ENCODE data around the gene TRIO.

The TRIO gene

DNA sequence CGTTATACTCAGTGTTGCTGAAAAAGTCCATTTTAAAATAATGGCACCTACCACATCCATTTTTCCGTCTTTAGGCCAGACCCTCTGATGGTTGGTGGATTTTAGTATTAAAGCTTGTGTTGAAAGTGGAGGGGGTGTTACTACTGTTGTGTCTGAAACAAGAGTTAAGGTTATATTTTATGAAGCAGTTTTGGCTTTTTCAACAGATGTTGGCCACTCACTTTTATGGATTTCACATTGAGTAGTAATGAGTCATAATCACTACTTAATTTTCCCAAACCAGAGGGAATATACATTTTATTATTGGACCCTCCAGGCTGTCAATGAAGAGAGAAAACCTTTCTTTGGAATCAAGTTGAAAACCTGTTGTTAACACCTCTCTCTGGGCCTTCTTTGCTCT lies 88.0 kb downstream of the TRIO start:
- DNase-seq: no peak

DNA sequence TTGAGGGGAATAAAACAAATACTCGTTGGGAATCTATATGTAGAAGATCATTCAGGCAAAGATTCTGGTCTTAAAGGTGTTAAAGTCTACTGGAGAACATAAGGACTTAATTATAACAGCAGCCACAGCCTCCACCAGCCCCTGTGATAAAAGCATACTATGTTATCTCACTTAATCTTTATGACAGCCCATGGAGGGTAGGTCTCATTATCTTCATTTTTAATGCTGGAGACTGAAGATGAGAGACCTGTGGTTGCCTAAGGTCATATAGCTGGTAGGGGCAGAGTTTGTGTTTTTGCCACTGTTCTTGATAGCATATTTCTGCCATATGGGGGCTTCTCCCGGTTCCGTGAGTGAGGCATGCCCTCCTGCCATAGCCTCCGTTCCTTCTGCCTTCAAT lies 88.7 kb downstream of the TRIO start:
- no peak for DNase-seq

DNA sequence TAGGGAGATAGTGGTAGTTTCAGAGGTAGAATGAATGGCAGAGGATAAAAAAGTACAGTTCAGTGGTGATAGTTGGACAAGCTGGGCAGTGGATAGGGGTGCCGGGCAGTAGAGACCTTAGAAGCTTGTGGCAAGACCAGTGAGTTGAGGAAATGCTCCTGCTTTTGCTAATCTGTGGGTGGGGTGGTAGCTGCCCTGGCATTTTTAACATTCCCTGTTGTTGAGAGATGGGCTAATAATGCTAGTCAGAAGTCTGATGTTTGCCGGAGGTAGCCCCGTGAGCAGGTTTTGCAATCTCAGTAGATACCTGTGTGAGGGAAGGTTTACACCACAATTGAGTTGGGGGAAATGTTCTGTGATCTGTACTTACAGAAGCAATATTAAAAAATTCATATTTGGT lies 91.1 kb downstream of the TRIO start:
- no peak for DNase-seq

DNA sequence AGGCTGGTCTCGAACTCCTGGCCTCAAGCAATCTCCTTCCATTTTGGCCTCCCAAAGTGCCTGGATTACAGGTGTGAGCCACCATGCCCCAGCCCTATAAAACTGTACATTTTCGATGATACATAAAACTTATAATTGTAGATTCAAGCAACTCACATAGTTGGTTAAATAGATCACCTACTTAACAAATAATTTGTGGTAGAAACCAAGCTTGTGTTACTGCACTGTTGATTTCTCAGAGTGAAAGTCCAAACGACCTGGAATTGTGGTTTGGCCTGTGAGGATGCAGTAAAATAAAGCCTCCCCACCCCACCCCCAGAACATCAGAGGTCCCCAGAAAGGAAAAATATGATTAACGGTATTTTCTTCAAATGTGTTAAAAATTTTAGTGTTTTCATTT lies 92.7 kb downstream of the TRIO start:
- no peak for DNase-seq

DNA sequence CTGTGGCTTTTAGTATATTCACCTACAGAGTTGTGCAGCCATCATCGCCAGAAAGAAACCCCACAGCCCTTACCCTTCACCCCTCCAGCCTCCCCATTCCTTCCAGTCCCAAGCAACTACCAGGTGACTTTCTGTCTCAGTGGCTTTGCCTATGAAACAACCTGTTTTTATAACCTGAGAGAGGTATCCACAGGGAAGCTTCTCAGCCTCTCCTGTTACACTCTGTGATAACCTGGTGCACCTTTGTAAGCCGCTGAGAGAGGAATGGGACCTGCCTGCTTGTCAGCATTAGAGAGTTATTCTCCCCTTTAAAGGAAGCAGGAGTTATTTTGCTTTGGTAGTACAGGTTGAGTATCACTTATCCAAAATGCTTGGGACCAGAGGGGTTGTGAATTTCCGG lies 93.6 kb downstream of the TRIO start:
- no peak for DNase-seq

DNA sequence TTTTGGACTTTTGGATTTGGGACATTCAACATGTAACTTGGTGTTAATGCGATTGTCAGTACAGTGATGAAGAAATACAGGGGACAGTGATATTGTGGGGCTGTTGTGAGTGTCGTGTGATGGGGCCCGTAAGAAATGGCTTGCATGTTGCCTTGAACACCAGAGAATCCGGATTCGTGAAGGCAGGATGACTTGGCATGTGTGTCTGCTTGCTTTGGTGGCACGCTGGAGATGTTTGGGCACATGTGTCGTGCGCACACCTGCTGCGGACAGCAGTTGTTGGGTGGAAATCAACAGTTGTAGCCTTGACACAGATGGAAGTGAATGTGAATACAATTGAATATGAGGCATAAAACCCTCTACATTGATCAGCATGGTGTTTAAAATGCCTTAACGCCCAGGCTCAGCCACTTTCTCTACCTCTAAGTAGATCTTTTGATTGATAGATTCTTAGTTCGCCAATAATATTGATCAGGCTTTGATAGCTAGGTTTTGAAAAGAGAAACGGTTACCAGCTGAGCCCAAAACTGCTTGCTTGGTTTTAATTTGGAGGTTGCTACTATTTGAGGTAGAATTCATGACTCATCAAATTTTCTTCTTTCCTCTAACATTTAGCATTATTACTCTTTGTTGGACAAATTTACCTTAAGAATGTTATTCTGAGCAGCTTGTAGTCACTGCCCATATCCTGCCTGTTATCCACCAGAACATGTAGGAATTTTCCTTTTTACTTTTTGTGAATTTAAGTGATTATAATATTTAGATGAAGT lies 94.4 kb downstream of the TRIO start:
- DNase-seq: no peak

DNA sequence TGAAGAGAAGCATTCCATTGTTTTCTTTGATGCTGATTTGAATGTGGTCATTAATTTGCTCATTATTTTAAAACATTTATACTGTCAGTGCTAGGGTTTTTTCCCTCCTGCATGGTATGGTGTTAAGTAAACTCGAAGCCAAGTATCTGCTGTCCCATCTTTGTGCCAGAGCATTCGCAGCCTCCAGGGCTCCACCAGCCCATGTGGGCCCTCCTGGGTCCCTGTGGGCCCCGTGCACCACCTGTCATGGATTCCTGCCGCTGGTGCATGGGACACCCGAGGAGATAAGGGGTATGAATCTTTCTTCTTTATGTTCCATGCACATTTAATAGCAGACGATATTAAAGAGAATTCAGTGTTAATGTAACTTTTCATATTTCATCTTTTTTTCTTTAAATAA lies 95.1 kb downstream of the TRIO start:
- no peak for DNase-seq

DNA sequence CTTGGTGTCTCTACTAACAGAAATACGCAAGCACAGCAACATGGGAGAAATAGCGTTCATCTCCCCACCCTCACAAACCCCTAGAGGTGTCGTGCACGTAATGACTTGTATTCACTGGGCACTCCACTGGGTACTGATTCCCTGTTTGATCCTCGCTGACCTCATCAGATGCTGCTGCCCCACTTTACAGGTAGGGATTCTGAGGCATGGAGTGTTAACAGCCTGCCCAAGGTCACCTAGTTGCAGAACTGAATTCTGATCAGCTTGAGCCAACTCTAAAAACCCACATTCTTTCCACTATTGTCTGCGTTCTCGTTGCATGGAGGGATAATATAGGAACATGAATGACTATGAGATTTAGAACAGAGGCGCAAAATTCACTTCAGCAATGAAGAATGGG lies 96.3 kb downstream of the TRIO start:
- DNase-seq: no peak

DNA sequence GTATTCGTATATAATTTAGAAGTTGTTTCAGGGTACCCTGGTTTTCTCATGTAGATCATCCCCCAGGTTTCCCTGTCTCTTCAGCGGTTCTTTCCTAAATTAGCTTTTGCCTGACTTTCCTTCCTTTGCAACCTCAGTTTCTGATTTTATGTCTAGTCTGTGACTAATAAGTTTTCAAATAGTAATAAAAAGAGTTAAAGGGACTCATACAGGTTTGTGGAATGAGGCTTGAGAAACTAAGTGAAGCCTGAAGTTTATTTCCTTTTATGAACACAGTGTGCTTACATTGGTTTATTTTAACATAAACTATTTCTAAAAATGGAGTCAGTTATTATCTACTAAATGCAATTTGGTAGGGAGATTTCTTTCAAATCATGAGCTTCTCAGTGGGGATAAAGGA lies 96.8 kb downstream of the TRIO start:
- DNase-seq: no peak

DNA sequence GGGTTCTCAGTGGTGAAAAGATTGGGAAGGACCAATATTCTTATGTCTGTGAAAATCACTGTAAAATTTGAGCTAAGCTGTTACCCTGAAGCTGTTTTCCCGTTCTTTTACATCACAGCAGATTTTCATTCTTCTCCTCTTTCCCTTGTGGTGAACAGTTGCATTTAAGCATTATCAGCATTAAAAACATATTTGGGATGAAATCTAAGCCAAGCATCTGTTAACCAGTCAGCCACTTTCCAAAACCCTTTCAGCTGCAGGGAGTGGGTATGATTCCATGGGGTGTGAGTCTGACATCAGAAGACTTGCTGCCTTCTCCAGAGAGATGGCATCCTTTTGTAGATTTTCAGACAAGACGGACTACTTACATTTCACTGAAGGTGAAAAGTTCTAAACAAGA lies 97.2 kb downstream of the TRIO start:
- no peak for DNase-seq

DNA sequence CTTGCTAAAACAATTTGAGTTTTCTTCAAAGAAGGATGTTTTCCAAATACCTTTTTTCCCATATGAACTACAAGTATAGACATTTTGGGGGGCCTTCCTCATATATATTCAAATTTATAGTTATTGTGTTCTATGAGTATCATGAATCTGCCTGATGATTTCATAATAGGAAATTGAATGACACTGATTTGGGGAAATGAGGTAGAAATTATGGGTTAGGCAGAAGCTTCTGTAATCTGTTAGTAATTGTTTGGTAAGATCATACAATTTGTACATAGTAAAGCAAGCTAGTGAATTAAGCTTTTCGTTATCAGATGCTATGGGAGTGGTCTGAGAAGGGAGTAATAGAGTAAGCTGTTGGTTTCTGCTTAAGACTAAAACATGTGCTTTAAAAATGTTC lies 98.0 kb downstream of the TRIO start:
- DNase-seq: no peak

DNA sequence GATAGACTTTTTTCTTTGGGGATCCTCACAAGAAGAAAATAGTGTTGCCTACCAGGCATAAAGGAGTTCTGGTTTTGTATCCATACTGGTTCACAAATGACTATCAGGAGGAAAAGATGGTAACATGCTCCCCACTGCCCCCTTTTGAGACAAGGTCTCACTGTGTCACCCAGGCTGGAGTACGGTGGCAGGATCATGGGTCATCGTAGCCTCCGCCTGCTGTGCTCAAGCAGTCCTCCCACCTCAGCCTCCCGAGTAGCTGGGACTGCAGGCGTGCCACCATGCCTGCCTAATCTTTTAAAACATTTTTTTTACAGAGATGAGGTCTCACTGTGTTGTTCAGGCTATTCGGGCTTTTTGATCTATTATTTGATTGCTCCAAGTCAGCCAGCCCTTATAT lies 99.3 kb downstream of the TRIO start:
- DNase-seq: no peak

DNA sequence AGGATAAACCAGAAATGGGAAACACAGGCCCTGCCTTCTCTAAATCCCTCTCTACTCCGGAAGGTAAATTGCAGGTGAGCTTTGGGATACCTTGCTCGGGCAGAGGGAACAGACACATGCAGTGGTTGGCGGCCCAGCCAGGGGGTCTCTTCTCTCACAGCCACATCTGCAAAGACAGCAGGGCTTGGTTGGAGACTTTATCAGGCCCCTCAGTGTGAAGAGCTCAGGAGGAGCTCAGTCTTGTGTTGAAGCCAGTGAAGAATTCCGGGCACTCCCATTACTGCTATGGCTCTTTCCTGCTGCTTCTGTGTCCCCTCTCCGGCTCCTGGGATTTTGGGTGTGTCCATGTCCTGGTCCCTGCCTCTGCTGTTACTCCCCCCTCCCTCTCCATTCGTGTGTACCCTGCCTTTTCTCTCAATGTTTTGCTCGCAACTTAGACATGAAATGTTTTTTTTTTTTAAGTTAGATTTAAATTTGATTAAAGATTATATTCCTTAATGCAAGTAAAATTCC lies 99.8 kb downstream of the TRIO start:
- DNase-seq: no peak

DNA sequence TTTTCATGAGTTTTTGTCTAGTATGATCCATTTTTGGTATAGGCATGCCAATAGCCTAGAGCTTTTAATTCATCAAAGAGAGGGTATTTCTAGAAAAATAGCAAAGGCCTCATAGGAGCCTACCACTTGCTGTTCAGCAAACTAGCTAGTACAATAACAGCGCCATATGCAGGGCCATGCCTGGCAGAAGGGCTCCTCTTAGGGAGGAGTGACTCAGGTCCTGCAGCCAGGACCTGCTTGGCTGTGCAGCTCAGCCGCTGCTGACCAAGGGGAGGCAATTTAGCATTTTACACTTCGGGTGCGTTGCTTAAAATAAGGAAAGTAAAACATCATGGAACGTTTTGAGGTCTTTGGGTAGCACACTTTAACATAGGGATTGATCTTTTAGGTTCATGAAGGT lies 100.6 kb downstream of the TRIO start:
- DNase-seq: no peak

DNA sequence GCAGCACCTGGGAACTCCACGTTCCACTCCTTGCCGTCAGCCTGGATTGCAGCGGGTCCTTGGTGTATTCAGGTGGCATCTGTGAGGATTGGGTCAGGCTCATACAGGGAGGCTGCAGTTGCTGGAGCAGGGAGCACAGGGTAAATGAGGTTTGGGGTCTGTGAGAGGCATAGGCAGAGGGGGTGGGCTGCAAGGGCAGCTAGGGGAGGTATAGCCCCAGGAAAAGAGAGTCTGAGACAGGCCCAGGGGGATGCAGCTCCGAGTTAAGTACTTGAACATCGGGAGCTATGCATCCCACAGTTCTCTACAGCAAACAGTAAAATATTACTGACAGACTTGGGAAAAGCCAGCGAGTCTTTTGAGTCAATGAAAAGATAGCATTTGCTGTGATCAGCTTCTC lies 101.6 kb downstream of the TRIO start:
- DNase-seq: no peak

DNA sequence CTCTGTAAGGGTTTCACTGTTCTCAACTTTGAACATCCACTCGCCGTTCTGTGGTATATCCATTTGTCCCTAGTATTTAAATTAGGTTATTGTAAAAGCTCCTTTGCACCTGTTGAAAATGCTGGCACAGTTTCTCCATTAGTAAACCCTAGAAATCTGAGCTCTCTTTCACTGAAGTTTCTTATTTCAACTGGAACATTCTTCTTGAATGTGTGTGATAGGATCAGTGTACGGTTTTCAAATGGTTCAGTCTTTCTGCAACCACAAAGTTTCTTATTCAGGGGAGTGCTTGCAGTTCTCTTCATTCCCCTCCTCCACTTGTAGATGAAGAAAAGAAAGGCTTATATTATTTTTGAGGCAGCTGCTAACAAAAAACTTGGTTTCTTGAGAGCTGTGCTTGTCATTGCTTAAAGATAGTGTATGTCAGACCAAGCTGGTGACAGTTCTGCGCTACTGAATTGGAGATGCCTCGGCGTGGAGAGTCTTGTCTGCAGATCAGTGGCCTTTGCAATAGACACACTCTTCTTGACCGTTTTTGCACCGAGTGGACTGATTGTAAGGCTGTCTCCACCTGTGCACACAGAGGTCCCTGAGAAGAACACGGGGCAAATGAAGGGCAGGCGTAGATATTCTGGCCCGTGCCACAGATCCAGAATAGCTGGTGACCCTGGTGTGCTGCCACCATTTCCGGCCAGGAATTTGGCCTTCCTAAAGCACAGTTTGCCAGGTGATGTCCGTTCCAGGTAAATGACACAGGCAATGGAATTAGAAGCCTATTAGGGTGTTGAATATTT lies 102.2 kb downstream of the TRIO start:
- DNase-seq: no peak

DNA sequence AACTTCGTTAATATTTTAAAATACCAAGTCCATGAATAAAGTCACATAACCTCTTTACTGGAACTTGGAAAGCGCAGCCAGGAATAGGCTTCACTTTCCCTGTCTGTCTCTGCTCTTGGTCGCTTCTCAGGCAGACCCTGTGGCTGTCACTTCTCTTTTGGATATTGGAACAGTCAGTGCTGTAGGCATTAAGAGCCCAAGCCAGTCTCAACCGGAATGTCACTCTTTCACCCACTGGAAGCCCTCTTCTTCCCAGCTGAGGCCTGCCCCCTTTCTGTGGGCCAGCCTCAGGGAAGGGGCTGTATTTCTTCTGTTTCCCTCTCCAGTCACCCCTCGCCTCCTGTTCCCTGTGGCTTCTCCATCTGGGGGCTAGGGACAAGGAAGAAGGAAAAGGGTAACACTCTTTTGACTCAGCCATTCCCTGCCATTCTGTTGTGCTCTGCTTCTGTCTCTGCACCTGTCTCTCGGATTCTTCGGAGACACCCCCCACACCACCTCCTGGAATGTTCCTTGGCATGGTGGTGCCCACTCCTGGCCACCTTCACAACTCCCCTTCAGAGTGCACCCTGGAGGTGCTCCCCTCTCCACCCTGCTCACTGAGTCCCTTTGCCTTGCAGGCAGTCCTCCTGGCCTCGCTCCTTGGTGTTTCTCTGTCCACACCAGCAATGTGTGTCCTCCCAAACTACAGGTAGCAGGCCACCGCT lies 103.4 kb downstream of the TRIO start:
- no peak for DNase-seq

DNA sequence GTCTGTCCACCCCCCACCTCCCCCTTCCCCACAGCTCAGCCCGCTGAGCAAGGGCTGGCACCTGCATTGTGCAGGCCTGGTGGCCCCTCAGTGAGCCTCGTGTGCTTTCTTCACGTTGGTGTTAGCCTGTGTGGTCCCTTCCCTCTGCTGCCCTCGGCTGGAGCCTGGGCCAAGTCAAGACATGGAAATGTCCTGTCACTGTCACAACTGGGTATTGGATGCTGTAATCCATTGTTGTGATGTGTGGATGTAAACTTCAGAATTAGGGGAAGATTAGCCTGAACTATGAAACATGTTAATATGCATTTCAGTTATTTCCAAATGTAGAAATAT lies 103.9 kb downstream of the TRIO start:
- no peak for DNase-seq

DNA sequence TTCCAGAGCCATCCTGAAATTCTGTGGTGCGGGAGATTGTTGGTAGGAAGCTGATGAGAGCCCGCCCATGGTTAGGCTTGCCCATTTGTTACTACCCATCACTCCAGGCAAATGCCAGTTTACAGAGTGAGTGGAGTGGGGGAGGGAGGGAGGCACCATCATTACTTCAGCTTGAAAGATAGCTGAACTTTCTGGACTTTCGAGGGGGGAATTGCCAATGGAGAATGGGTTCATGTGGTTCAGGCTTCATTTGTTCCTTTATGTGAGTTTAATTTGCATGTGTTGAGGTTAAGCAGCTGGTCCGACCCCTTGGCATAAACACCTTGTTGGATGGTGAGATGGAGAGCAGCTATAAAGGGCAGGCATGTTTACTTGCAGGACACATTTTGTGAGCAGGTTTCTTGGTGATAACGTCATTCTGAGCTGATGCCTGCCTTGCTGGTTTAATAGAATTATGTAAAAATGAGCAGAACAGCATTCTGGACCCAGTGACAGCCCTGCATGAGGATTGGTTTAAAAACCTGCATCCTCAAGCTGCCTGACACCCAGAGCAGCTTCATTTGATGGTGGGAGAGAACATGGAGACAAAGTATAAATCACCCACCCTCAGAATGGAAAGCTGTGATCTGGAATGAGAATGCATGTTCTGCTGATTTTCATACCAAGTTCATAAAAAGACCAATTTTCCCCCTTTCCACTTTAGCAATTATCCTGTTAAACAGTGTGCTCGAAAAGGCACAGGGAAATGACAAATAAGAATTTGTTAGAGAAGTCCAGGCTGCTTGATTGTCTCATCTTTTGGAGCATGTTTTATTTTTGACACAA lies 106.3 kb downstream of the TRIO start:
- no peak for DNase-seq

DNA sequence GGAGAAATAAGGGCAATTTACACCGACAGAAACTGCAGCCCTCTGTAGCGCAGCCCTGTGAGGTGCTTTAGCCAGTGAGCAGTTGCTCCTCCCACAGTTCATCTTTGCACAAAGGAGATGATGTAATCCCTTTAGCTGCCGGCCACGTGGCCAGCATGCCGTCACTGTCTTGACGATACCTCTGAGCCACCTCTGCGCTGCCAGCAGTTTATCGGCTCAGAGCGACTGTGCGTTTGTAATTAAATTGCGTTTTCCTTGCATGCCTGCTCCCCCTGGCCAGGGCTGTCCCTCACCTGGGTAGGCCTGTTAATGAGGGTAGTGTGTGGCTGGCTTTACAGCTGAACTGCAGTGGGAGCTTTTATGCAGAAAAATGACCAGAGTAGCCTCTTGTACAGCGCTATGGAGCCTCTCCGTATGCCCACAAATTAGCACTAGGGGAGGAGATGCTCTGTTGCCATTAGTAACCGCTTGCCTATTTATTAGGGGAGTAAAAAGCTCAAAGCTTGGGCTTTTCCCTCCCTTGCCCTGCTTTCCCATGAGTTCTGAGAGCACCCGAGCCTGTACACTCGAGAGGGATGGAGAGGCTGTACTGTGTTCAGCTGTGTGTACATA lies 107.0 kb downstream of the TRIO start:
- DNase-seq: peak; percentile 86

DNA sequence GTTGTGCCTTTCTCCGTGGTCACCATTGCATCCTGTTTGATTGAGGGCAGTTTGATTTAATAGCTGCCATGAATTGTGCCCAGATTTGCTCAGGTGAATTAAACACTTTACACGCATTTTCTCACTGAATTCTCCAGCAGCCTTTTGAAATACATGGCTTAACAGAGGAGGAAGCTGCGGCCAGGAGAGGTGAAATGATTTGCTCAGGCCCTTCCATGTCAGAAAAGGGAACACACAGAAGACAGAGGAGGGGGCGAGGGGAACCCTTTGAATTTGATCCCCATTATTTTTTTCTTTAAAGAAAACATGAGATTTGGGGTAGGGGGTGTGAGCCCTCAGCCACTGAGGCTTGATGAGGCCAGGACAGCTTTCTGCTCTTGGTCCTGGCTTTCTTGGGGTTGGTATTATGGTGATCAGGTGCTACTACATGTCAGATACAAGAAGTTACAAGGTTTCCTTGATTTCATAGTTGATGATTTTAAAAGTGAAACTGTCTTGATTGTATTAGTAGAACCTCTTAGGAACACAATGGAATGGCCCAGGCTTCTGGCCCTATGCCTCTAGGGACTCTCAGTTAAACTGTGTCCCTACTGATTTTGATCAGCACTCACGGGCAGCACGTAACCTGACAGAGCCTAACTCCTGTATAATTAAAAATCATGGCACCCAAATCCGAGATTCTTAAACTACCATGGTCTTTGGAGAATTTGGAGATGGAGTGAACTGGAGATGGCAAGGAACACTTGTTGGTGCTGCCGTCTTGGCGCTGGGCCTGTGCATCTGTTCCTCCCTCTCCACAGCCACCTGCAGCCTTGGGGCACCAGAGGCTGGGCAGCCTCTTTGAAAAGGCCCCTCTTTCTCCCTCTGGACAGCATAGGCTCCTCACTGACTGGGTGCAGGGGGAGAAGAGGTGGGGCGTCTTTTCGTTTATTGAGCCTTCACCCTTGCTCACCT lies 107.9 kb downstream of the TRIO start:
- DNase-seq: no peak

All from NCI-H1105 (cell line).